ENCODE data around the gene SLC25A3.

GRCh38 chr12:98579835-98580234 is 13.7 kb upstream of the SLC25A3 start:
- TF ChIP-seq EZH2 (IDR thresholded peaks at IDR 0.05; ENCODE audit: insufficient read depth, poor library complexity, severe bottlenecking), result no peak
- TF ChIP-seq EZH2phosphoT487 (IDR thresholded peaks at IDR 0.05; ENCODE audit: insufficient read depth, low read depth), result no peak
